HL-60/S4 treated with retinoic acid at 250 ng/mL for 4 days and 3 days (cell line): ENCODE measurements around the gene GNG4.
"Not testable (repeated sequence)": the region's sequence is repeated elsewhere in the genome, so short reads cannot be mapped to it uniquely, and the experiment has no call there.

Experiments used
- in situ Hi-C: fragments of 300-500 bp; cut with MboI; formaldehyde crosslinking; loops from 2 replicates; pipeline ENCODE4 v1.7.0; 2022; ENCODE audit warnings: low sequenced_read_pairs

GNG4 gene

GRCh38 chr1:235586992-235587391, 62.6 kb downstream of the GNG4 start:
- in situ Hi-C loops = no loop called here

DNA sequence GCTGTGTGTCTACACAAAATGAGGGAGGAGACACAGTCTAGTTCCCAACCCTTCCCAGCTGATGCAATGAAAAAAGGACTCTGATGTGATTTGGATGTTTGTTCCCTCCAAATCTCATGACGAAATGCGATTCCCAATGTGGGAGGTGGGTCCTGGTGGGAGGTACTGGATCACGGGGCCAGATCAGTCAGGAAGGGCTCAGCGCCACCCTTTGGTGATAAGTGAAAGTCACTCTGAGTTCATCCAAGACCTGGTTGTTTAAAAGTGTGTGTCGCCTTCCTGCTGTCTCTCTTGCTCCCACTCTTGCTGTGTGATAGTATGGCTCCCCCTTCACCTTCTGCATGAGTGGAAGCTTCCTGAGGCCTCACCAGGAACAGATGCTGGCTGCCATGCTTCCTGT, 63.2 kb downstream of the GNG4 start:
- in situ Hi-C loops = no loop called here

GRCh38 chr1:235584973-235585372, 64.6 kb downstream of the GNG4 start:
- in situ Hi-C loops = no loop called here

DNA sequence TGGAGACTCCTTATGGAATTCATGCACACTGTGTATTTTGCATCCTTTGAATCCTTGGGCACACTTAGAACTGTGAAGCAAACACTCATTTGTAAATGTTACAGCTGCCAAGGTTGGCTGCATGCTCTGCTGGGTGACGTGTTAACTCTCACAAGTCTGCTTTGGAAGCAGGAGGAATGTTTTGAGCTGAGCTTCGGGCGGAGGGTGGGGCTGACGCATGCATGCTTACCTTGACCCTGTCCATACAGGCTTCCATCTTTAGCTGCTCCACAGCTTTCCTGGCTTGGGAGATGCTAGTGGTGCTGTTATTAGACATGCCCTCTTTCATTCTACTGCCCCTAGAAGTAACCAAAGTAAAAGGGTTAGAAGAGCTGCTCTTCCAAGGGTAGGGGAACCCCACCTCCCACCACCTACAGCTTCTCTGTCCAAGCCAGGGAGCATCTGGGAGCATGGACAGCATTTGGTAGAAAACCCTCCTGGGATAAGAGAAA, 66.0 kb downstream of the GNG4 start:
- in situ Hi-C loops = no loop called here

DNA sequence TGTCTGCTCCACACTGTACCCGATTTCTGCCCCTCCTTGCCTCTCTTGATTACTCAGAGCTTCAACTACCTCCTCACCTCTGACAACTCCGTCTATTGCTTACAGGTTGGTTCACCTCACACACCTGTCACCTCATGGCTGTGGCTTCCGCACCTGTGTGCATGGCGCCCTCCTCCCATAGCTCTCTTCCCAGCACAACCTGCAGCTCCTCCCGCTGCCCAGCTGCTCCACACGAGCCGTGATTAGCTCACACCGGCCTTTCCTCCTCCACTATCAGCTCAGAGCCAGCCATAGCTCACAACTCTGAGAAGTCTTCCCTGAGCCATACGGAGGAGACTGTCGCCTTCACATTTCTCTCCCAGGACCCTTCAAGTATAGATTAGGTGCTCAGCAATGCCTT, 67.5 kb downstream of the GNG4 start:
- in situ Hi-C loops = no loop called here

GRCh38 chr1:235579891-235580290, 69.7 kb downstream of the GNG4 start:
- in situ Hi-C loops = no loop called here

DNA sequence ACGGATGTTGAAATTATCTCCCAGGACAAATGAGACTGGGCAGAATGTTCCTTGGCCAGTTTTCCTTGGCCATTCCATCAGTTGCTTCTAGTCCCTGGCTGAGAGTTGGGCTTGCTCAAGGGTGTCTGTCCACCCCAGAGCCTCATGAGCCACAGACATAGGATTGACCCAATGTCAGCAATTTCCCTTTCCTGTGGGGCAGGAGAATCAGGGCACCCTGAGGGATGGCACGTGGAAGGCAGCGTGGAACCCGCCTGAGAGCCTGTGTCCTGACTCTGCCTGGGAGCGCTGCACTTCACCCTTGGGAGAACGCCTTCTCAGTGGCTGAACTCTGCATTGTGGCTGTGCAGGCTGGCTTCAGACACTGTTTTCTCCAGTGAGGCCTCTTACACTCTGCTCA, 74.0 kb downstream of the GNG4 start:
- in situ Hi-C loops = no loop called here

DNA sequence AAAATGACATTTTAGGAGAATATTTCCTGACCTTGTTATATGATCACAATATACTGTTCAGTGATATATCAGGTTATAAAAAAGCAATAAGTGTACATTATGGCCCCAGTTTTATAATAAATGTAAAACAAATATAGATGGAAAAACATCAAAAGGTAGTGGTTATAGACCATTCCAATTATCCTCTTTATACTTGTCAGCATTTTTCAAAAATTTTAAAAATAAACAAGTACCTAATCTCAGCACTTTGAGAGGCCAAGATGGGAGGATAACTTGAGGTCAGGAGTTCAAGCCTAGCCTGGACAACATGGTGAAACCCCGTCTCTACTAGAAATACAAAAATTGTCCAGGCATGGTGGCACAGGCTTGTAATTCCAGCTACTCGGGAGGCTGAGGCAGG, 75.7 kb downstream of the GNG4 start:
- in situ Hi-C loops = no loop called here

DNA sequence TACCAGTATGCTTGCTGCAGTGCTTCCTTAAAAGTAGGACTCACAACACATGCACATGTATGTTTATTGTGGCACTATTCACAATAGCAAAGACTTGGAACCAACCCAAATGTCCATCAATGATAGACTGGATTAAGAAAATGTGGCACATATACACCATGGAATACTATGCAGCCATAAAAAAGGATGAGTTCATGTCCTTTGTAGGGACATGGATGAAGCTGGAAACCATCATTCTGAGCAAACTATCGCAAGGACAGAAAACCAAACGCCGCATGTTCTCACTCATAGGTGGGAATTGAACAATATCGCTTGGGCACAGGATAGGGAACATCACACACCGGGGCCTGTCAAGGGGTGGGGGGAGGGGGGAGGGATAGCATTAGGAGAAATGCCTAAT, 76.6 kb downstream of the GNG4 start:
- in situ Hi-C loops = not testable (repeated sequence)

DNA sequence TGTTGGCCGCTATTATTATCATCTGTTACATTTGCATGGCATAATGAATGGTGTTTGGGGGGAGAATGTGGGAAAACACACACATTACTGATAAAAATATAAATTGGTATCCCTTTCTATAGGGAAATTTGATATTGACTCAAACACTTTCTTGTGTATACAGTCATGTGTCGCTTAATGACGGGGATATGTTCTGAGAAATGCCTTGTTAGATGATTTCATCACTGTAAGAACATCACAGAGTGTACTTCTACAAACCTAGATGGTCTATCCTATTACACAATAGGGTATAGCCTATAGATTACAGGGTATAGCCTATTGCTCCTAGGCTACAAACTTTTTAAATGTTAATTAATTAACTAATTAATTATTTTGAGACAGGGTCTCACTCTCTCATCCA, 78.1 kb downstream of the GNG4 start:
- in situ Hi-C loops = no loop called here

DNA sequence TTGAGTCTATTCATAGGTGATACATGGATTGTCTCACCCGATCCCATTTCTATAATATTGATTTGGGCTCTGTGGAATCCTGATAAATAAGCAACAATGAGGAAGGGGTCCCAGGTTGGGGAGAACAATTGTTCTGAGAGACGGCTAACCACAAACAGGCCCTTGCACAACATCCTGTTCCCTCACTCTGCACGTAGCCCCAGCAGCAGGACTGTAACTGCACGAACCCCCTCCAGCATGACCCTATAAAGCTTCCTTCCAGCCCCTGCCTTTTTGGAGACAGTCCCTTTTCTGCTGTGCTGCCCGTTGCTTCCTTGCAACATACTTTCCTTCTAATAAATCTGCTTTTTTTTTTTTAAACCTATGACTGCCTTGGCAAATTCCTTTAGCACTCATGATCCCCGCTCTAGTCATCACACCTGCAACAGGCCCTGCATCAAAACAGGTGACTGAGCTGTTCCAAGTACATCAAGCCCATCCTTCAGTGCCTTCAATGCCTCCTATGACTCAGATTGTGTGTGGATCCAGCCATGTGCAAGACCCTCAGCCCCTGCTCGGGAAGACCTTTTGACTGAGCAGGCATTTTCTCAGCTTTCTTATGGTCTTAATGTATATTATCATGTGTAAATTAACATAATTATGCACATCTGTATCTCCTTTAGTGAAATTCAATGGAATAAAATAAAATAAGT, 81.6 kb downstream of the GNG4 start:
- in situ Hi-C loops = no loop called here

DNA sequence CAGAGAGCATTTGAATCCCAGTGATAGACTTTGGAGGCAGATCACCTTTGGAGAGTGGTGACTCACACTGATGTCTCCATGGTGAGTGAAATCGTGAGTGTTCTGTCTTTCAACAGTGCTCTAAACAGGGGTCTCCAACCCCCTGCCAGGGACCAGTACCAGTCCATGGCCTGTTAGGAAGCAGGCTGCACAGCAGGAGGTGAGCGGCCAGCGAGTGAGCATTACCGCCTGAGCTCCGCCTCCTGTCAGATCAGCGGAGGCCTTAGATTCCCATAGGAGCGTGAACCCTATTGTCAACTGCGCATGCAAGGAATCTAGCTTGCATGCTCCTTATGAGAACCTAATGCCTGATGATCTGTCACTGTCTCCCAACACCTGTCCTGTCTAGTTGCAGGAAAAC, 83.5 kb downstream of the GNG4 start:
- in situ Hi-C loops = no loop called here

- in situ Hi-C loops = no loop called here
Measured at GRCh38 chr1:235563513-235564061, 86.0 kb downstream of the GNG4 start.

DNA sequence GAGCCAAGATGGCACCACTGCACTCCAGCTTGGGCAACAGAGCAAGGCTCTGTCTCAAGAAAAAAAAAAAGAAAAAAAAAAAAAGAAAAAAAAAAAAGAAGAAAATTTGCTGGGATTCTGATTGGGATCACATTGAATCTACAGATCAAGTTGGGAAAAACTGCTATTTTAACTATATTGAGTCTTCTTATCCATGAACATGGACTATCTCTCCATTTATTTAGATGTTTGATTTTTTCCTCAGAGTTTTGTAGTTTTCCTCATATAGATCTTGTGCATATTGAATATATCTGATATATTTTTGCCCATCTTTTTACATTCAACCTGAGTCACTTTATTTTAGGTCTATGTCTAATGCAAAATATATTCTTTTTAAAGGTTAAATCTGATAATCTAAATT, 87.0 kb downstream of the GNG4 start:
- in situ Hi-C loops = no loop called here

DNA sequence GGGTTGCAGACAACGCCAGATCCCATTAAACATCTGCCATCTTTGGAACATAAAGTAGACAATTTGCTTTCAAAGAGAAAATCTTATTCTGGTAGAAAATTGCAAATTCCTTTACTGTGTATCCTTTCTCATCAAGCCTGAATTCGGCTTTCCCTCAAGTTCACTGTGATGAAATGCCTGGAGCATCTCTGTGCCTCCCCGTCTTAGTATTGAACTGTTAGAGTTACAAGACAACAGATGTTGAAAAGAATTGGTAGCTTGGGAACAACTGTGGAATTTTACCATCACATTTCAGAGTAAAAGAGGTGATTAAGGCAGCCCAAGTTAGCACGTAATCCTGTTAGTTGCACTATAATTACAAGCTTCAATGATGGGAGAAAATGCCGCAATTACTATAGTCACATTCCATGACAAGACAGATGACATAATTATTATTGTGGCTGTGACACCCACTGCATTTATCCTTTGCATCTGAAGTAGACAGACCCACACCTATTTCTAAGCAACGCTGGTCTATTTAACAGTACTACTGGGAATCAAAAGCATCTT, 90.9 kb downstream of the GNG4 start:
- in situ Hi-C loops = no loop called here

DNA sequence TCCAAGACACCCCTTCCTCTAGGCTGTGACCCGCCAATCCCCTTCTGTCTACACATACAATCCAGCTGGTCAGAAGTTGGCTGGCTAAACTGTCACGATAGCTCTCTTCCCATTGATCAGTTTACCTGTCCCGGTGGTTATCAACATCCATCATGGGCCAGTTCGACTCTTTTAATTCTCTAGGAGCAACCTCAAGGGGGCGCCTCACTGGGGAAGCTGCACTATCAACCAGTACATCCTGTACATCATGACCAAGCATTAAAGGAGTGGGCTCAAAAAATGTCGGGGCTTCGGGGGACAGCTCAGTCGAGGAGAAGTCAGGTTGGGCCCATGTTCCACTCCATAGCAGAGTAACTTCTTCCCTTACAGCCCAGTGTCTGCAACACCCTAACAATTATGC, 92.1 kb downstream of the GNG4 start:
- in situ Hi-C loops = no loop called here

DNA sequence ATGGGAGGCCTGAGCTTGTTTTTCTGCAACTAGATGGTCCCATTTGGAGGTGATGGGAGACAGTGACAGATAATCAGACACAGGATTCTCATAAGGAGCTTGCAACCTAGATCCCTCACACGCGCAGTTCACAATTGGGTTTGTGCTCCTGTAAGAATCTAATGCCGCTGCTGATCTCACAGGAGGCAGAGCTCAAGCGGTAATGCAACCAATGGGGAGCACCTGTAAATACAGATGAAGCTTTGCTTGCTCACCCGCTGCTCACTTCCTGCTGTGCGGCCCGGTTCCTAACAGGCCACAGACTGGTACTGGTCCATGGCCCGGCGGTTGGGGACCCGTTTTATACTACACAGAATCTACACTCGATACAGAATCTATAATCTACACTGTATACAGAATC, 92.8 kb downstream of the GNG4 start:
- in situ Hi-C loops = no loop called here

DNA sequence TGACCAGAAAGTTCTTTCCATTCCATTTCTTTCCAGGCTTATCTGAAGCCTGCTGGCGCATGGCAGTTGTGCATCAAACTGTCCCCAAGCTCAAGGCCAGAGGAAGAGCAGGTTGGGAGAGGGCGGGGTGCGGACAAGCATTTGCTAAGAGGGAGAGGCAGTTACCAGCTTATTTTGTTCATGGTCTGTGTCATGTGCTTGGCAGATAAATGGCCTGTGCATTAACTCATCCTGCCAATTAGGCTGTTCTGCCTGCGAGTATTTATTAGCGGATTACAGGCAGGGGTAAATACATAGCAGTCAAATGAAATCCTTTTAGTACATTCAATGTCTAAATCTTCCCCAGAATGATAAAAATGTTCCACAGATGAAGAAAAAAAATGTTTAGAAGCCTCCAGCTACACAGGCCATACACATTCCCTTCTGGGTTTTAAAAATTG, 96.5 kb downstream of the GNG4 start:
- in situ Hi-C loops = no loop called here

- in situ Hi-C loops = no loop called here
Measured at GRCh38 chr1:235552146-235552716, 97.4 kb downstream of the GNG4 start.

GRCh38 chr1:235549351-235550139, 100.0 kb downstream of the GNG4 start:
- in situ Hi-C loops = no loop called here

DNA sequence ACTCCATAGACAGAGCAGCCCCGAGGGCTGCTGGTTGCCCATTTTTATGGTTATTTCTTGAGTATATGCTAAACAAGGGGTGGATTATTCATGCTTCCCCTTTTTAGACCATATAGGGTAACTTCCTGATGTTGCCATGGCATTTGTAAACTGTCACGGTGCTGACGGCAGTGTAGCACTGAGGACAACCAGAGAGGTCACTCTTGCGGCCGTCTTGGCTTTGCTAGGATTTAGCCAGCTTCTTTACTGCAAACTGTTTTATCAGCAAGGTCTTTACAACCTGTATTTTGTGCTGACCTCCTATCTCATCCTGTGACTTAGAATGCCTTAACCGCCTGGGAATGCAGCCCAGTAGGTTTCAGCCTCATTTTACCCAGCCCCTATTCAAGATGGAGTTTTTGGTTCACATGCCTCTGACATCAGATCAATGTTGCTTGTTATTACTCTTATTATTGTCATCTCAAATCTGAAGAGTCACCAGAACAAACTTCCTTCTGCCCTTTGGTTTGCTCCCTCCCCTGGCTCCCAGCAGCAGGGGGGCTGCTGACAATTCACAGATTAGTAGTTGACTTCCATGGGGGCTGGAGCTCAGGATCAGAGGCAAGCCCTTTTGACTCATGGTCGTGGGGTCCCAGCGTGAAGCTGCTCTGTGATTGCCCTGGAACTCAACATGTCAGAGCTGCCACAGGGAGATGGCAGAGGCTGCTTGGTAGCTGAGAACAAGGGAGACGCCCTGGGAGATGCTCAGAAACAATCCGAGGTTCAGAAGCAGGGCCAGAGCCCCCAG, 103.0 kb downstream of the GNG4 start:
- in situ Hi-C loops = not testable (repeated sequence)
